NCI-H524 treated with DMSO at 0.1 percent for 48 hours (cell line): ENCODE results near the gene GMPPA.

Experiments
- DNase-seq: peaks from one replicate; lab custom pipeline; 2025; lab: John Stamatoyannopoulos, UW

GMPPA gene

DNA sequence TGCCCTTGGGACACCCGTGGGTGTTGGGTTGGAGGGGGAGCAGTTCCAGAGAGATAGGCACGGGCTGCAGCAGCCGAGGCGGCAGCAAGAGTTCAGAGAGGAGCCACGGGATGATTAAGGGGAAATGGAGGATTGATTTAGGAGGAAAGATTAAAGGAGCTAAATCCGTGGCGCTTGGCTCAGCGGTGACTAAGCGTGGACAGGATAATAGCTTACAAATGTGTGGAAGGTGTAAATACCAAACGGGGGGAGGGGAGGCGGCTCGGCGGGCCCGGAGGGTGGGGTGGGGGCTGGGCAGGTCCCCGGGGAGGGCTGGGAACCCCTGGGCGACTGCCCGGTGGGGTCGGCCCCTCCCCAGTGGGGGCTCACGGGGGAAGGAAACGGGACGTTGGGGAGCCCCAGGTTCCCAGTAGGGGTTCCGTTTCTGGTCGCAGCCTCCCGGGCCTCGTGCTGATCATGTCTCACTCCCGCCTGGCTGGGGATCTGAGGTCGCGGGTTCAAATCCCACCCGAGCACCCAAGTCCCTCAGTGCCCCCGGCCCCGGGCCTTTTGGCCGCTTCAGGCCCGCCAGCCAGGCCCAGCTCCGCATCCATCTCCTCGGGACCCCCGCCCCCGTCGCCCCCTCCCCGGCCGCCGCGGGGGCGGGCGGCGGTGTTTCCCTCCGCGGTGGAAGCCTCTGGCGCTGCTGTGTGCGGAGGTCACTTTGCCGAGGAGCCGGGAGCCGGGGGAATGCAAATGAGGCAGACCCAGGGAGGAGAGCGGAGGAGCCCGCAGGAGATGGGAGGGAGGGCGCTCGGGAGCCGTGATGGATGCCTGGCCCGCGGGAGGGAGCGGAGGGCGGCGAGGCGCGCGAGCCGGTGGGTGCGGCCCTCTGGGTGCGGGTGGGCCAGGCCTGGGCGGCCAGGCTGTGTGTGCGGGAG lies 23.7 kb downstream of the GMPPA start:
- DNase-seq = no peak

DNA sequence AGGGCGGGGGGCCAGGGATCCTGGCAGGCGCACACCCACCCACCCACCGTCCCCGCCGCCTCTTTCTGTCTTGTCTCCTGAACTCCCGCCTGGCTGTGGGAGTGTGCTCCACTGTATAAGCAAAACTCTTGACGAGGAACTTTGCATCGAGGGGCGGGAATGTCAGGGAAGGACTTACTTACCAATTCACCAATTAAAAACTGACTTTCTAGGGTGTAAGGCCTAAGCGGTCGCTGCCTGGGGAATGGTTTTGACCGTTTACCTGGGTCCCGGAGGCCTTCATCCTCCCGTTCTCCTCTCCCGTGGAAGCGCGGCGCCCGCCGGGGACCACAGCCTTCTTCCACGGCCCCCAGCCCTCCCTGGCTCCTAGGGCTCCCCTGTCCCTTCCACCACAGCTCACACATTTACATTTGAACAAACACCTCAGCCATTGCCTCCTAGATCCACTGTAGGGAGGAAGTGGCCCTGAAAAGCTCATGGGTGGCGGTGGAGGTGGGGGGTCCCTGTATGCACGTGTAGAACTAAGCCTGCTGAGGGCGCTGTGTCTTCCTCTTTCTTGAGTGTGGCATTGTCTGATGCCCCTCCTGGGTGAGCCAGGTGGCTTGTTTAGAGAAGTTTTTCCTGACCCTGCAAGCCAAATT lies 24.5 kb downstream of the GMPPA start:
- no peak for DNase-seq

DNA sequence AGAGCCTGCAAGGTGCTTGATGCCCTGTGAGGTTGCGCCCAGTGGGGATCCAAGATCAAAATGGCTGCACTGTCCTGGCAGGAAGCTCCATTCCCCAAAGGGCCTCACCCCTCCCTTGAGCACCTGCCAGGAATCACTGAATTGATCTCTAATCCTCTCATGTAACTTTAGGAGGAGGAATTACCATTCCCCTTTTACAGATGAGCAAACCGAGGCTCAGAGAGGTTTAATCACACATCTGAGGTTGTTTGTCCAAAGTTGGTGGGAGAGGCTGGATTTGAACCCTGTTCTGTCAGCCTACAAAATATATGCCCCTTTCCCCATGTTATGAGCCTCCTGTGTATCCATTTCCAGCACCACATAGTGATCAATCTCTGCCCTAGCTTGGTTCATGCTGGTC lies 26.1 kb downstream of the GMPPA start:
- no peak for DNase-seq

DNA sequence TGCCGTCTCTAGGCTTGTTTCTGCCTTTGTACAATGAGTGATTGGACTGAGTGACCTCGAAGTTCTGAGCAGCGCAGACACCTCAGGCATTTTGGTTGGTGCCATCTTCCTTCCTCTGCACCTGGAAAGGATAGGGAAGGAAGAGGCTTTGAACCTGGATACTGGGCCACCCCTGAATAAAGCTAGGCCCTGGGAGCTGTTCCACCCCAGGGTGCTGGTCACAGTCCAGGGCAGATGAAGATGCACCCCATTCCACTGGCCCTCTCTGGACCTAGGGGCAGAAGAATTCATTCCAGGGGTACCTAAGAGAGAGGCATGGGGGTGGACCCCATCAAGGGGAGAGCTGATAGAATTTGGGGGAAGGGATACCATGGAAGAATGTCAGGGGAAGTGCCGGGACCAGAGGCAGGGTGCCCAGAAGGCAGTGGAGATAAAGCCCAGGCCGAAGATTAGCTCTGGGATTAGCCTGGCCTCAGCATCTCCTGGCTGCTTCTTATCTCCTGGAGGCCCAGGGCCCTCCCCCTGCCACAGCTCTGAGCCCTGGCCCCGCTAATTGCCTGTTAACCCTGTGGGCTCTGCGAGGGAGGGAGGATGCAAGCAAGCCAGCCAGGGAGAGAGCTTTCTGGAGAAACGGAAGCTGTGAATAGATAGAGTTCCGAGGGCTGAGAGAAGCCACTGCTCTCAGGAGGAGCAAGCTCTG lies 27.0 kb downstream of the GMPPA start:
- no peak for DNase-seq

DNA sequence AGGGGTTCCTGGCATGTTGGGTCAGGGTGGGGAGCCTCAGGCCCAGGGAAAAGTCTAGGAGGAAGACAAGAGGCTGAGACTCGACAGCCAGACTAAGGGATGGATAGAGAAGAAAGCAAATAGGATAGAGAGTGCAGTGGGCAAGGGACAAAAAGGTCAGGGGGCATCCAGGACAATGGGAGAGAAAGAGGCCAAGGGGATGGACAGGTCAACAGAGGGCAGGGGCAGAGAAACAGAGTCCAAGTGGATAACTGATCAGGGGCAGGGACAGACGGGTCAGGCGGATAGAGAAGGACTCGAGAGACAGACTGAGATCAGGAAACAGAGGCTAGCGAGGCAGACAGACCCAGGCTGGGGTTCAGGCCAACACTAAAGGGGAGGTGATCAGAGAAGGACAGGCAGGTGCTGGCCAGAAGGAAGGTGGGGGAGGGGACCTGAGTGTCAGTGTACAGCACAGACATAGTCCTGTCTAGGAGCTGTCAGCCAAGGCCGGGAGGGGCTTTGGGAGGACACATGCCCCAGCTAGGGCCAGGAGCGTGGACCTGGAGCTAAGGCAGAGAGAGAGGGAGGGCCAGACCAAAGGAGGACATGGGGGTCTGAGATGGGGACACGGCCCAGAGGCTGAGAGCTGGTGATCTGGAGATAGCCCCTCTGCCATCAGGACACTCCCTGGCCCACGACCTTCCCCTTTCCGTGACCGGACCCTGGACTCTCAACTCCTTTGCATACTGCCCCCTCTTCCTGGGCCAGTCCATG lies 27.8 kb downstream of the GMPPA start:
- DNase-seq = no peak

DNA sequence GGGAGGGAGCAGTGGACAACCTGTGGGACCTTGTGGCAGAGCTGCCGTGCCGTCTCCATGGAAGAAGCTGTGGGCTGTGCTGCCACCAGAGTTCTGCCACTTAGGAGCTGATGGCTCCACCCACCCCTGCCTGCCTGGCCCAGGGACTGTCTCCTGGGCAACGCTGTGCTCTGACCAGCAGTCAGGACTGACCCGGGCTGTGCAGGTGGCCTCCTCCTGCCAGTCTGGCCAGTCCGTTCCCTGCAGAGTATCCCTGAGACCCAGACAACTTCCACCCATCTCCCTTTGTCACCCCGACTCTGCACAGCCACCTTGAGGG lies 28.3 kb downstream of the GMPPA start:
- no peak for DNase-seq

DNA sequence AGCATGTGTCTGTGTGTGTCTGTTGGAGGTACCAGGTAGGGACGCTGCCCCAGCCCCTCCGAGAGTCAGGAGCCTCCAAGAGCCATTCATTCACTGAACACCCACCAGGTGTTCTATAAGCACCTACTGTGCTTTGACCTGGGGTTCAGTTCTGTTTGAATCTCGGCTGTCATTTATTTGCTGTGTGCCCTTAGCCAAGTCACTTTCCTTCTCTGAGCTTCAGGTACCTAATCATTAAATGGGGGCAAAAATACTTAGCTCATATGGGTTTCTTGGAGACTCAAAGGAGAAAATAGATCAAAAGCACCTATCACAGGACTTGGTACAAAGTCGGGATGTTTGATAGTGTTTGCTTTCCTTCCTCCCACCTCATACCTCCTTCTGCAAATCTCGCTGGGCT lies 28.8 kb downstream of the GMPPA start:
- no peak for DNase-seq

DNA sequence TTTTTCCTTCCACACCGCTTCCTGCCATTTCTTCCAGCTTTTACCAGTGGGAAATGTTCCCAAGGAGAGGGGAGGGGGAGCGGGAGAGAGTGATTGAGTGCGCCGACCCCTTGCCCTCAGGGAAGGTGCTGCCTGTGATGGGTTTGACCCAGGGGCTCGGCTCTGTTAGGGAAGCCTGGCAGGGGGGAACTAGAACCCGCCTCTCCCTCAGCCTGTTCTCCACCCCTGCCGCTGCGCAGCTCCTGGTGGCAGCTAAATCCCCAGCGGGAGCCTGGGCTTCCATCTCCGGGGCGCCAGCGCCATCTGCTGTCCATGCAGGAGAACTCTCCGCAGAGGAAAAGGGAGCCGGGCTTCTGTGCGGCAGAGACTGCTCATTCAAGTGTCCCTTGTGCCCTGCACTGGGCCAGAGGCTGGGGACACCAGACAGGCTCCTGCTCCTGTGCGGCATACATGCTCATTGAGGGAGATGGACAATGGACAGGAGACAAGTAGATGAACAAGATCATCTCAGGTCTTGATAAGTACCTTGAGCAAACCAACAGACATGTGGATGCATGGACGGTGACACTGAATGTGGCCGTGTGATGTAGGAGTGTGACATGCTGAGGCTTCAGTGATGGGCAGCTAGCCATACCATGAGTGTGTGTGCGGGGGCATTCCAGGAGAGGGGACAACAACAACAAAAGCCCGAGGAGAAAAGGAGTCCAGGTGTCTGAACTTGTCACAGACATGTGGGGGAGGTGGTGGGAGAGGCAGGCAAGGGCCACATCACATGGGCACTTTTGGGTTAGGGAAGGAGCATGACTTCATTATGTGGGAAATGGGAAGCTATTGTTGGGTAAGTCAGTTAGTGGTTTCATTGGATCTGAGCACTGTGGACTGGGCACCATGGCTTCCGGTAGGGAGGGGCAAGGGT lies 31.6 kb downstream of the GMPPA start:
- DNase-seq = peak; percentile 19

DNA sequence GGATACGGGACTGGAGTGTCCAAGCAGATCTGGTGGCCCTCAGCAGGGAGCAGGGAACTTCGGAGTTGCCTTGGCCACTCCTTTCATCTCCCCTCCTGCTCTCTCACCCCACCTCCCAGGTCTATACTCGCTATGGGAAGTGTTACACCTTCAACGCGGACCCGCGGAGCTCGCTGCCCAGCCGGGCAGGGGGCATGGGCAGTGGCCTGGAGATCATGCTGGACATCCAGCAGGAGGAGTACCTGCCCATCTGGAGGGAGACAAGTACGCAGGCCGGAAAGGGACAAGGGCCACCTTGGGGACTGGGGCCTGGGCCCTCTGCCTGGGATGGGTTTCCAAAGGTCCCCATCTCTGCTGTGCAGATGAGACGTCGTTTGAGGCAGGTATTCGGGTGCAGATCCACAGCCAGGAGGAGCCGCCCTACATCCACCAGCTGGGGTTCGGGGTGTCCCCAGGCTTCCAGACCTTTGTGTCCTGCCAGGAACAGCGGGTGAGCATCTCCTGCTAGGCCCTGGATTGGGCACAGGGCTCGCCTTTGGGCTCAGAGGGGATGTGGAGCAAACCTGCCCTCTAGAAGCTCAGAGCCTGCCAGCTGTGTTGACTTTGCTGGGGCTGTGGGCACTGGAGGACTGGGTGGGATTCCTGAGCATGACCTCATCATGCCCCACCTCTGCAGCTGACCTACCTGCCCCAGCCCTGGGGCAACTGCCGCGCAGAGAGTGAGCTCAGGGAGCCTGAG lies 33.1 kb downstream of the GMPPA start:
- no peak for DNase-seq

DNA sequence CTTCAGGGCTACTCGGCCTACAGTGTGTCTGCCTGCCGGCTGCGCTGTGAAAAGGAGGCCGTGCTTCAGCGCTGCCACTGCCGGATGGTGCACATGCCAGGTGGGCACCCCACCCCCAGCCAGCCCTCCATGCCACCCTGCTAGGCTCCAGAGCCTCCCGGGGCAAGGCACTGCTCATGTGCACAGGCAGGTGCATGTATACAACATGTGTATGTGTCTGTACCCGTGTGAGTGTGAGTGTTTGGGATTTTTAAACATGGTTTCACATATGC lies 33.6 kb downstream of the GMPPA start:
- no peak for DNase-seq

DNA sequence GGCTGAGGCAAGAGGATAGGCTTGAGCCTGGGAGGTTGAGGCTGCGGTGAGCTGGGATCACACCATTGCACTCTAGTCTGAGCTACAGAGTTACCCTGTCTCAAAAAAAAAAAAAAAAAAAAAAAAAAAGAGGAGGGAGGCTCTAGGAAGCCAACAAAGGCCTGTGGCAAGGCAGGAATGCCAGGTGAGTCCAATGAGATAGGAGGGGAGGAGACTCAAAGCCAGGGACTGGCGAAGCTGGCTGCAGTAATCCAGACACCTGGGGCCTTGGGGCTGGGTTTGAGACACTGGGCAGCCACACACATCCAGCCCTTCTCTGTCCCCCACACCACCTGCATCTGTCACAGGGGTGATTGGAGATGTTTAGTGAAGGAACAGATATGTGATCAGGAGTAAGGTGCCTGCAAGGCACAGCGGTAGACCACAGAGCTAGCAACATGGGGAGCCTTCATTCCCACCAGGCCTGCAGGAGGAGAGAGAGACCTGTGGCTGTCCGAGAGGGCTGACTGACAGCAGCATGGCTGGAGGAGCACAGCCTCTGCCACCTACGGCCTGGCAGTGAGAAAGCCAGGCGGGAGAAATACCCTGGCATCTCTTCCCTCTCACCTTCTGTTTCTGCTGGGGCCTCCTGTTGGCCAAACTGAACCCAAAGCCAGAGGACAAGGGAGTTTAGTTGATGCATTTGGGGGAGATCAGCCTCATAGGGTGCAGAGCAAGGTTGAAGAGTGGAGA lies 35.4 kb downstream of the GMPPA start:
- DNase-seq = no peak

DNA sequence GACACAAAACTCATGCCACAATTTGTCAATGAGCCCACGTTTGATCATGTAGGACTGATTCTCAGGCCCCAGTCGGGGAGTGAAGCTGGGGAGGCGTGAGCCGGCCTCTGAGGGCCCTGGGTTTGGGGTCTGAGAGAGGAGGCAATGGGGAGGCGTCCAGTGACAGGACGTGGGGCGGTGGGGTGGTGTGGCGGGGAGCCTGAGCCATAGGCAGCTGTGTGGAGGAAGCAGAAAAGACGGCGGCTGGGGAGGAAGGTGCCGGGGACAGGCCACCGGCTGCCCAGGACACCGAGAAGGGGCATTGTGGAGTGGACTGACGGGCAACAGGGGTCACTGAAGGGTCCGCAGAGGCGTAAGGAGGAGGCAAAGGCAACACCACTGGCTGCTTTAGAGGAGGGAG lies 37.7 kb downstream of the GMPPA start:
- DNase-seq = no peak

DNA sequence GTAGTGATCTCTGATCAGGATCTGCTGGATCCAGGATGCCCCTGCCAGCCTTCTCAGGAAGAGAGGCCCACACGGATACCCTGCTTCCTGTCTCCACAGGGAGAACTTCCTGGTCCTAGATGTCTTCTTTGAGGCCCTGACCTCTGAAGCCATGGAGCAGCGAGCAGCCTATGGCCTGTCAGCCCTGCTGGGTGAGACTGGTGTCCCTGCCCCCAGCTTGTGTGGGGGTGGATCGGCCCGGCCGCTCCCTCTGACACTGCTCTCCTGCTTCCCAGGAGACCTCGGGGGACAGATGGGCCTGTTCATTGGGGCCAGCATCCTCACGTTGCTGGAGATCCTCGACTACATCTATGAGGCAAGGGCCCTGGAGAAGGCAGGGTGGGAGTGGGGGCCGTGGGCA lies 38.3 kb downstream of the GMPPA start:
- no peak for DNase-seq

DNA sequence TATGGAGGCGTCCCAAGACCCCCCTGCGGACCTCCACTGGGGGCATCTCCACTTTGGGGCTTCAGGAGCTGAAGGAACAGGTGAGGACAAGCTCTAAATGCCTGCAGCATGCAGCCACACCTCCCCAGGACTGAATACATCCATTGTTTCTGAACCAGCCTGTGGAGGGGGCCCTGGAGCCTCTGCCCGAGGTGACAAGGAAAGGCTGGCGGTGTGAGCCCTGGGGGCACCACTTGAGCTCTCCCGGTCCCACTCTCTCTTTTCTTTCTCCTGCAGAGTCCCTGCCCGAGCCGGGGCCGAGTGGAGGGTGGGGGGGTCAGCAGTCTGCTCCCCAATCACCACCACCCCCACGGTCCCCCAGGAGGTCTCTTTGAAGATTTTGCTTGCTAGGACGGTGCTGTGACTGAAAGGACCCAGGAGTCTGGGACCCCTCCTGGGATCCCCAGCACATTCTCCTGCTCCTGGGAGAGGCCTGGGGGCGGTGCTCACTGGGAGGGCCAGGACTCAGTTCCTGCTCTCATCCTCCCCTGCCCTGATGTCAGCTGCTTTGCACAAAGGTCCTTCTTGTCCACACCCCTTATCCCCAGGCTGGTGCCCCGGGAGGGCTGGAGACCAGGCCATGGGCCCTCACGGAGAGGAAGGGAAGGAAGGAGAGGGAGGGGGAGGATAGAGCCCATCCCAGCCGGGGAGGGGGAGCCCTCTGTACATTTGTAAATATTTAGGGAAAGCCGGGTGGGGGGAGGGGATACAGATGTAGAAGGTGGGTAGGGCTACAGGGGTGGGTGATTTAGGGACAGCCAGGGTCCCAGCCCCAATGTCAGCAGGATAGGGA lies 39.2 kb downstream of the GMPPA start:
- DNase-seq = no peak

DNA sequence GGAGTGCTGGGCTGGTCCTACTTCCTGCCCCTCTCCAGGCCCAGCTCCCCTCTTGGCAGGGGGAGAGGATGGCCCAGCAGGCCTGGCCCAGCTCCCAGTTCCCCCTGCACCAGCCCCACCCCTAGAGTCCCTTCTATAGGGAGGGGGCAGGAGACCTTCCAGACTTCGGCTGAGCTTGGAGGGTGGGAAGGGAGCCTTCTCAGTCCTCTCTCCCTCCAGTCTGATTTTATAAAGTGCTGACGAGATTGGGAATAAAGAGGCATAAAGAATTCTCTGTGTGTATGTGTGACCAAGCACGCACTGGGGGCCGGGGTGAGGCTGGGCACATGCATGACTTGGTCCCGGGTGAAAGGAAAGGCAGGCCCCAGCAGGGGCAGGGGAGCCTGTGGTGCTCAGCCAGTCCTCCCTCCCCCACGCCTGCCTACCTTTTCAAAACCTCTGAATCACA lies 39.8 kb downstream of the GMPPA start:
- DNase-seq = no peak

DNA sequence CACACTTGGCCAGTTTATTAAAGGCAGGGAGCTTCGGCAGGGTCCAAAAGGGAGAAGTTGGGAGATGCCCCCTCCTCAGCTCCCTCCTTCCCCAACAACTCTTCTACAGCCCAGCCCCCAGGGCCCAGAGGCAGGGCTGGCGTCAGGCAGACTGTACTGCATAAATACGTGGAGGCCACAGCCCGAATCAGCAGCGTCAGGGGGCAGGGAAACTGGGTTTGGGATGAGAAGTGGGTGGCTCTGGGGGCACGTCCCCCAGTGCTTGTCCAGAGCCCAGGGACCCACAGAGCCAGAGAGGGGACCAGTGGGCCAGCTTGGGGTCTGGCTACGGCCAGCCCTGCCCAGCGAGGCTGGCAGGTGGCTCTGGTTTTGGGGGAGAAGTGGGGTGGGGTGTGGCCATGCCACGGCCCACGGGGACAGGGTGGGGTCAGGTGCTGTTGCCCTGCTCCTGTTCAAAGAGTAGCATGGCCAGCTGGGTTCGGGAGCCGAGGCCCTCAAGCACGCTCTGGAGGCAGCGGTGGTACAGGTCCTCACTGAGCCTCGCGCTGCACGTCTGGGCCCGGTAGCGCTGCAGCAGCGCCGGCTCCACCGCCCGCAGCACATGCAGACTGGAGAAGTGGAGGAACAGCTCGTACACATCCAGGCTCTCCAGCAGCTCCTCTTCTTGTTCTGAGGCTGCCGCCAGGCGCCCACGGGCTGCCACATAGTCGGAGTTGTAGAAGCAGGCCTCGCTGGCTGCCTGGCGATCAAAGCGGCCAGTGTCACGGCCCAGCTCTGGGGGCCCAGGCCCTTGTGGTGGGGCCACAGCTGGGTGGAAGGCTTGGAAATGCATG lies 40.5 kb downstream of the GMPPA start:
- DNase-seq = no peak

DNA sequence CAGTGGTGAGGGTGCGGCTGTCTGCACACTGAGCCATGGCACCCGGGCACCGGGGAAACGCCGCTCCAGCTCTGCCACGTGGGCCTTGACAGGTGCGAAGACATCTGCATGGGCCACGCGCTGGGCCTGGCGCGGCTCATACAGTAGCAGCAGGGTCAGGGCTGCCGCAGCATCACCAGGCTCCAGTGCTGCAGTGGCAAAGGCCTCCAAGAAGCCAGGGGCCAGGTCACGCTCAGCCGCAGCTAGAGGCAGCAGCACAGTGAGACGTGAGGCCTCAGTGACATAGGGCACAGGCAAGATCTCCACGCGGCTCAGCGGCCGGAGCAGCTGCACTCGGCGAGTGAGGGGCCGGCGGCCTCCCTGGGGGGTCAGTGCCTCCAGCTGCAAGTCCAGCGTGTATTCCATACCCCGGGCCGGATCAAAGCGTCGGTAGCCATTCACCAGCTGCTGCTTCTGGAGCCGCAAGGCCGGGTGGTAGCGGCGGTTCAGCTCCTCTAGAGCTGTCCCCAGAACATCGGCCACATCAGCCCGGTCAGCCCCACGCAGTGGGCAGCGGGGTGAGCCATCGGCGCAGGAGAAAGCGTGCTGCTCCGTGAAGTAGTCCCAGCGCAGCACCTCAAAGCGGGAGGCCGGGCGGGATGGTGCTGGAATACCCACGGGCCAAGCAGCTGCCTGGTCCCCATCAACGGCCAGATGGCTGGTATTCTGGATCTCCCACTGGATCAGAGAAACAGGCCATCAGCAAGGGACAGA lies 41.4 kb downstream of the GMPPA start:
- DNase-seq = no peak
